Central memory CD8-positive, alpha-beta T cell (primary cell): ENCODE data around the gene ADCY1.

ENCODE experiments used
- ATAC-seq: fragments of 150-1000 bp; cut with Tn5 transposase; replicated peaks from 2 replicates; pipeline ENCODE4 v1.10.0; 2022; ENCODE audit warnings: mild to moderate bottlenecking, moderate FRiP score, moderate number of reproducible peaks; ENCODE audit not compliant: poor library complexity, severe bottlenecking; ENCODE audit errors: extremely low read depth
- DNase-seq, 2 donors: peaks; one replicate each; pipeline ENCODE4 v3.0.0; 2021; ENCODE audit warnings: low spot score in 2 of 2
- H3K27ac Mint-ChIP-seq: one replicate; pipeline ENCODE4 v1.8.0; 2022; ENCODE audit warnings: low read depth, mild to moderate bottlenecking, moderate library complexity, mixed read lengths
- H3K27me3 Mint-ChIP-seq: one replicate; pipeline ENCODE4 v1.8.0; 2022; ENCODE audit warnings: mixed read lengths
- H3K36me3 Mint-ChIP-seq: one replicate; pipeline ENCODE4 v1.8.0; 2022; ENCODE audit warnings: mild to moderate bottlenecking, moderate library complexity, mixed read lengths; ENCODE audit not compliant: insufficient read depth
- H3K4me1 Mint-ChIP-seq: one replicate; pipeline ENCODE4 v1.8.0; 2022; ENCODE audit warnings: mixed read lengths
- H3K4me3 Mint-ChIP-seq: one replicate; pipeline ENCODE4 v1.8.0; 2022; ENCODE audit warnings: mild to moderate bottlenecking, moderate library complexity, mixed read lengths
- H3K9me3 Mint-ChIP-seq: one replicate; pipeline ENCODE4 v1.8.0; 2022; ENCODE audit warnings: mixed read lengths

The ADCY1 gene

GRCh38 chr7:45568536-45569289 is 5.5 kb upstream of the ADCY1 start:
- ATAC-seq, result no peak
- no peaks in the 10 kb centered on the region for H3K9me3 Mint-ChIP-seq

GRCh38 chr7:45569290-45569685 is 4.9 kb upstream of the ADCY1 start:
- no peaks in the 10 kb centered on the region for H3K9me3 Mint-ChIP-seq
- no peak overlapping the region for H3K27ac Mint-ChIP-seq
- peaks cover 53% of the 10 kb centered on the region for H3K27me3 Mint-ChIP-seq
- H3K4me3 Mint-ChIP-seq, result no peak overlapping the region
- ATAC-seq (no peak), DNase-seq (no peak)
- H3K36me3 Mint-ChIP-seq, result peaks cover 1% of the 10 kb centered on the region
- no peaks in the 10 kb centered on the region for H3K4me1 Mint-ChIP-seq

More at GRCh38 chr7:45568536-45569289, 5.5 kb upstream of the ADCY1 start:
- Mint-ChIP-seq H3K27ac (no peak overlapping the region), H3K36me3 (peaks cover 1% of the 10 kb centered on the region), H3K27me3 (peaks cover 56% of the 10 kb centered on the region), H3K4me1 (no peaks in the 10 kb centered on the region), H3K4me3 (no peak overlapping the region)
- no peak for DNase-seq

- no peak overlapping the region for H3K27ac Mint-ChIP-seq
Measured at GRCh38 chr7:45570797-45571196, 3.4 kb upstream of the ADCY1 start.

GRCh38 chr7:45573204-45573603 is 964 bp upstream of the ADCY1 start:
- peaks cover 1% of the 10 kb centered on the region for H3K36me3 Mint-ChIP-seq
- H3K4me3 Mint-ChIP-seq, result peak overlapping the region; percentile 34
- DNase-seq (no peak), ATAC-seq (no peak)
- H3K9me3 Mint-ChIP-seq, result no peaks in the 10 kb centered on the region
- H3K4me1 Mint-ChIP-seq, result no peaks in the 10 kb centered on the region
- H3K27me3 Mint-ChIP-seq, result peaks cover 63% of the 10 kb centered on the region
- H3K27ac Mint-ChIP-seq, result no peak overlapping the region

More at GRCh38 chr7:45570797-45571196, 3.4 kb upstream of the ADCY1 start:
- no peaks in the 10 kb centered on the region for H3K9me3 Mint-ChIP-seq
- DNase-seq (no peak), ATAC-seq (no peak)
- no peaks in the 10 kb centered on the region for H3K4me1 Mint-ChIP-seq
- peaks cover 1% of the 10 kb centered on the region for H3K36me3 Mint-ChIP-seq
- peaks cover 52% of the 10 kb centered on the region for H3K27me3 Mint-ChIP-seq
- no peak overlapping the region for H3K4me3 Mint-ChIP-seq

GRCh38 chr7:45574416-45574668 is 174 bp downstream of the ADCY1 start:
- DNase-seq, result no peak
- no peaks in the 10 kb centered on the region for H3K4me1 Mint-ChIP-seq
- no peak for ATAC-seq
- H3K36me3 Mint-ChIP-seq, result peaks cover 1% of the 10 kb centered on the region
- H3K4me3 Mint-ChIP-seq, result no peak overlapping the region
- no peaks in the 10 kb centered on the region for H3K9me3 Mint-ChIP-seq
- no peak overlapping the region for H3K27ac Mint-ChIP-seq
- H3K27me3 Mint-ChIP-seq, result peaks cover 54% of the 10 kb centered on the region

- peaks cover 49% of the 10 kb centered on the region for H3K27me3 Mint-ChIP-seq
- no peaks in the 10 kb centered on the region for H3K36me3 Mint-ChIP-seq
- no peak for DNase-seq
- no peaks in the 10 kb centered on the region for H3K4me1 Mint-ChIP-seq
- H3K9me3 Mint-ChIP-seq, result no peaks in the 10 kb centered on the region
- no peak overlapping the region for H3K27ac Mint-ChIP-seq
- H3K4me3 Mint-ChIP-seq, result no peak overlapping the region
- no peak for ATAC-seq
Measured at GRCh38 chr7:45574669-45575500, 717 bp downstream of the ADCY1 start.

- DNase-seq (no peak), ATAC-seq (no peak)
- Mint-ChIP-seq H3K4me1 (no peaks in the 10 kb centered on the region), H3K36me3 (no peaks in the 10 kb centered on the region), H3K27ac (no peak overlapping the region), H3K27me3 (peaks cover 41% of the 10 kb centered on the region), H3K9me3 (no peaks in the 10 kb centered on the region), H3K4me3 (no peak overlapping the region)
Measured at GRCh38 chr7:45575501-45576248, 1.5 kb downstream of the ADCY1 start.

GRCh38 chr7:45576249-45576929 is 2.2 kb downstream of the ADCY1 start:
- Mint-ChIP-seq H3K27me3 (peaks cover 40% of the 10 kb centered on the region), H3K4me3 (no peak overlapping the region), H3K27ac (no peak overlapping the region), H3K4me1 (no peaks in the 10 kb centered on the region), H3K36me3 (no peaks in the 10 kb centered on the region), H3K9me3 (no peaks in the 10 kb centered on the region)
- no peak for ATAC-seq
- DNase-seq, result no peak

GRCh38 chr7:45578022-45578421 is 3.9 kb downstream of the ADCY1 start:
- H3K27me3 Mint-ChIP-seq, result peaks cover 28% of the 10 kb centered on the region
- no peaks in the 10 kb centered on the region for H3K36me3 Mint-ChIP-seq
- H3K4me1 Mint-ChIP-seq, result no peaks in the 10 kb centered on the region
- no peak overlapping the region for H3K27ac Mint-ChIP-seq
- ATAC-seq, result no peak
- H3K9me3 Mint-ChIP-seq, result no peaks in the 10 kb centered on the region
- DNase-seq, result no peak
- no peak overlapping the region for H3K4me3 Mint-ChIP-seq

GRCh38 chr7:45578467-45578866 is 4.3 kb downstream of the ADCY1 start:
- H3K9me3 Mint-ChIP-seq, result no peaks in the 10 kb centered on the region
- DNase-seq (no peak), ATAC-seq (no peak)
- H3K36me3 Mint-ChIP-seq, result no peaks in the 10 kb centered on the region
- no peak overlapping the region for H3K27ac Mint-ChIP-seq
- H3K4me1 Mint-ChIP-seq, result no peaks in the 10 kb centered on the region
- peaks cover 23% of the 10 kb centered on the region for H3K27me3 Mint-ChIP-seq
- no peak overlapping the region for H3K4me3 Mint-ChIP-seq

GRCh38 chr7:45579391-45579801 is 5.2 kb downstream of the ADCY1 start:
- no peaks in the 10 kb centered on the region for H3K9me3 Mint-ChIP-seq

GRCh38 chr7:45580053-45580872 is 6.1 kb downstream of the ADCY1 start:
- no peak for DNase-seq
- Mint-ChIP-seq H3K4me1 (no peaks in the 10 kb centered on the region), H3K27me3 (peaks cover 16% of the 10 kb centered on the region), H3K4me3 (no peak overlapping the region), H3K9me3 (no peaks in the 10 kb centered on the region), H3K36me3 (no peaks in the 10 kb centered on the region), H3K27ac (no peak overlapping the region)
- ATAC-seq, result no peak

More at GRCh38 chr7:45579391-45579801, 5.2 kb downstream of the ADCY1 start:
- DNase-seq (no peak), ATAC-seq (no peak)
- no peaks in the 10 kb centered on the region for H3K36me3 Mint-ChIP-seq
- no peak overlapping the region for H3K27ac Mint-ChIP-seq
- H3K4me3 Mint-ChIP-seq, result no peak overlapping the region
- H3K27me3 Mint-ChIP-seq, result peaks cover 18% of the 10 kb centered on the region
- H3K4me1 Mint-ChIP-seq, result no peaks in the 10 kb centered on the region
